Hepatocyte (in vitro differentiated cells): ENCODE measurements around the gene RANBP3L.

Source experiments
- EZH2phosphoT487 ChIP-seq: fragments of 200-600 bp; sonication (generic); IDR thresholded peaks from one replicate; pipeline ENCODE4 v1.6.1; 2018; ENCODE audit warnings: antibody characterized with exemption, mild to moderate bottlenecking, low read depth, moderate library complexity; ENCODE audit not compliant: unreplicated experiment, severe bottlenecking
- TF ChIP-seq, protein P1 (sequence below): fragments of 200-600 bp; sonication (generic); IDR thresholded peaks from 2 replicates; pipeline ENCODE4 v1.5.1; 2016; ENCODE audit warnings: antibody characterized with exemption, mild to moderate bottlenecking; ENCODE audit not compliant: poor library complexity

DNA sequence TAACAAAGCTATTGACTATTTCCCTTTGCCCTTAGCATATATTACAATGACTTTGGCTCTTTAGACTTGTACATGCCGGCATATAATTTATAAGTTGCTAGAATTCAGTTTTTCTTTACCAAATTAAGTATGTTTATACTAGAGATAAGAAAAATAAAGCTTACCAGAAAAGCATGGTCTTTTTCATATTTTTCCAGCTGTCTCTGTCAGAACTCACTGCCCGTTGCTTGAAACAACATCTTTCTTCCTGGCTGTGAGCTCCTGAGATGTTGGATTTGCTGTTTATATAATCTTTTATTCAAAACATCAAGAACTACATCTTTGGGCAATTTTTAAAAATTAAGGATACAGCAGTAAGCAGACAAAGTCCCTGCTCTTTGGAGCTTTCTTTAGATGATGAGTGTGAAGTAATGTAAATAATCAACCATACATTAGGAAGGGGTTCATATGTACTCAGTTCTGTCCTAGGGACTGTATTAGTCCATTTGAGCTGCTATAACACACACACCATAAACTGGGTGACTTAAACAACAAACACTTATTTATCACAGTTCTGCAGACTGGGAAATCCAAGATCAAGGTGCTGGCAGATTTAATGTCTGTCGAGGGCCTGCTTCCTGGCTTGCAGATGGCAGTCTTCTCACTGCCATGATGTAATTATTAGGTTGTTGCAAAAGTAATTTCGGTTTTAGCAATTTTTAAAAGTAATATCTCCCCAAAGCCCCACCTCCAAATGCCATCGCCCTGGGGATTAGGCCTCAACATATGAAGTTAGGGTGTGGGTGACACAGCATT, 45.4 kb upstream of the RANBP3L start:
- TF ChIP-seq, protein P1, sequence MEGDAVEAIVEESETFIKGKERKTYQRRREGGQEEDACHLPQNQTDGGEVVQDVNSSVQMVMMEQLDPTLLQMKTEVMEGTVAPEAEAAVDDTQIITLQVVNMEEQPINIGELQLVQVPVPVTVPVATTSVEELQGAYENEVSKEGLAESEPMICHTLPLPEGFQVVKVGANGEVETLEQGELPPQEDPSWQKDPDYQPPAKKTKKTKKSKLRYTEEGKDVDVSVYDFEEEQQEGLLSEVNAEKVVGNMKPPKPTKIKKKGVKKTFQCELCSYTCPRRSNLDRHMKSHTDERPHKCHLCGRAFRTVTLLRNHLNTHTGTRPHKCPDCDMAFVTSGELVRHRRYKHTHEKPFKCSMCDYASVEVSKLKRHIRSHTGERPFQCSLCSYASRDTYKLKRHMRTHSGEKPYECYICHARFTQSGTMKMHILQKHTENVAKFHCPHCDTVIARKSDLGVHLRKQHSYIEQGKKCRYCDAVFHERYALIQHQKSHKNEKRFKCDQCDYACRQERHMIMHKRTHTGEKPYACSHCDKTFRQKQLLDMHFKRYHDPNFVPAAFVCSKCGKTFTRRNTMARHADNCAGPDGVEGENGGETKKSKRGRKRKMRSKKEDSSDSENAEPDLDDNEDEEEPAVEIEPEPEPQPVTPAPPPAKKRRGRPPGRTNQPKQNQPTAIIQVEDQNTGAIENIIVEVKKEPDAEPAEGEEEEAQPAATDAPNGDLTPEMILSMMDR: no peak
- TF ChIP-seq EZH2phosphoT487: no peak
